Measurements from ENCODE around the gene TRIM4.

DNA sequence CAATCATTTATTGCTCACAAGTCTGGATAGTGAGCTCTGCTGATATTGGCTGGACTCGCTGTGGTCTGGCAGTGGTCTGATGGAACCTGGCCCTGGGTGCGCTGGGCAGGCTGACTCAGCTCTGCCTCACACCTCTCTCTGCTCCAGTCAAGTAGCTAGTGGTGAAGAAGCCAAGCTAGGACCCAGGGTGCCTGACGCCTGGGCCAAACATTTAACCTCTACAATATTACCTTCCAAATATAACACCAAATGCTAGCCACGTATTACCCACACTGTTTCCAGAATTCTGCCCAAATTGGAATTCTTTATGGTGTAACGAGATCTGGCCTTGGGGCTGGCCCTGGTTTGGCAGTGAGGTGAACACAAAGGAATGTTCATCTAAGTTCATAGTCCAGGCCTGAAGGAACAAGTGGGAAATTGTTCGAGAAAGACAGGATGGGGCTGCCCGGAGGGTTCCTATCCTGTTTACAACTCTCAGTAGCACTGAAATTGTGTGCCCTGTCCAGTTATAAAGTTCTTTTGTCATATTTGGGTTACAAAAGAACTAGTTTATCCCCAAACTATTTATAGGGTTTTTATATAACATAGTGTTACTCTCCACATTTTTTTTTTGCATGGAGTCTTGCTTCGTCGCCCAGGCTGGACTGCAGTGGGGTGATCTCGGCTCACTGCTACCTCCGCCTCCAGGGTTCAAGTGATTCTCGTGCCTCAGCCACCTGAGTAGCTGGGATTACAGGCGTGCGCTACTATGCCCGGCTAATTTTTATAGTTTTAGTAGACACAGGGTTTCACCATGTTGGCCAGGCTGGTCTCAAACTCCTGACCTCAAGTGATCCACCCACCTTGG is 58.8 kb downstream of the TRIM4 start:
- TF ChIP-seq EZH2 (IDR thresholded peaks at IDR 0.05) (no peak), POLR2AphosphoS5 (IDR thresholded peaks at IDR 0.05; ENCODE audit: borderline replicate concordance, low read depth, low read length) (no peak)
